ENCODE measurements around the gene AKAP6.

- TF ChIP-seq CTCF (IDR thresholded peaks at IDR 0.05; ENCODE audit: low read length) (no peak), EZH2 (IDR thresholded peaks at IDR 0.05; ENCODE audit: borderline replicate concordance, low read length) (no peak)
Measured at GRCh38 chr14:32645551-32645950, 316.5 kb downstream of the AKAP6 start.
